Measurements from ENCODE around the gene RPGRIP1. TPM values are rescaled to one million over a fixed set of nuclear protein-coding genes. Genes with fewer than 3 reads are reported as not detected.

The RPGRIP1 gene
- total and polyA plus RNA-seq, 9 of the 15 experiments (the other 6 are each of a cell fraction or from before 2014, with no cell fraction given): 0.47 to 0.95 (median 0.65) TPM; not detected in 1

DNA sequence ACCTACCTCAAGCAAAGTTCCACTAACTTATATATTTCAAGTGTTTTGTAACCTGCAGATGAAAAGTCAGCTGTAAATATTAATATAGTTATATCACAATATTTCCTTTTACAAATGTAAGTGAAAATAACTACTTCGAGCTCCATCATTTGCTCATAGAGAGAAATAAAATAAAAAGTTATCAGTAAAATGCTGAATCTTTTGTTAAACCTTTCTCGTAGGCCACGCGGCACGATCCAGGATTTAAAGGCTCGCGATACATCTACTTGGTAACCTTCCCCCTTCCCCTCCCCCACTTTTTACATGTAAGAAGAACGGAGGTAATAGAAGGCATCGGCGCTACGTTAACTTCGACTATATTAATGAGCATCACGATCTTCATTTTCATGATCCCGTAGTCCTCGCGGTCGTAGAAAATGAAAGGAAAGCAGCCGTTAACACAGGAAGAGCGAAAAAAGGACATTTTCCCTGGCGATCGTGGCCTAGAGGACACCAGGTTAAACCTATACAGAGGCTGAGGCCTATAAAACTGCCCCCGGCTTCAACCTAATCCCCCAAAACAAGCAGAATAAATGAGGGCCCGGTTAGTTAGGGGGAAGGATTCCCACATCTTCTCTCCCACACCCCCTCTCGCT, 11.1 kb upstream of the RPGRIP1 start:
- peak; percentile 26 for ATAC-seq
- ChIA-PET POLR2A (interaction anchor here (0.7 to 6.0 kb wide), 5 partner anchors 10 to 29 kb away, joined by 3 to 58 read pairs (median 6); no protein-coding TSS in a partner anchor), CTCF (ENCODE audit: low intra/inter-chr PET ratio) (no interaction called here)
- Histone ChIP-seq H3K9ac (ENCODE audit: insufficient read depth in 1 of 2, low read depth in 2 of 2, low read length in 2 of 2) (peak overlapping the region; percentile 96 to 98), H3K4me2 (ENCODE audit: insufficient read depth, low read length) (peak overlapping the region; percentile 94), H2AFZ (ENCODE audit: low read depth, low read length) (no peak overlapping the region), H3K4me1 (replicated peaks in 1 of 2; ENCODE audit: control insufficient read depth in 2 of 2, insufficient read depth in 2 of 2, low read length in 2 of 2) (peaks cover 16 to 21% of the 10 kb centered on the region in 2 experiments), H3K79me2 (ENCODE audit: control insufficient read depth, insufficient read depth, low read length) (peaks cover 58% of the 10 kb centered on the region), H3K4me3 (peak overlapping the region; percentile 71), H3K27me3 (ENCODE audit: control insufficient read depth in 2 of 2, insufficient read depth in 2 of 2, low read length in 2 of 2) (no peaks in the 10 kb centered on the region), H3K9me1 (ENCODE audit: control insufficient read depth, insufficient read depth, low read length) (no peaks in the 10 kb centered on the region), H3K36me3 (ENCODE audit: control insufficient read depth, insufficient read depth, low read length) (peaks cover 46% of the 10 kb centered on the region), H3K27ac (ENCODE audit: extremely low read depth, low read depth, low read length) (peak overlapping the region; percentile 96), H3K9me3 (replicated peaks; ENCODE audit: control insufficient read depth, insufficient read depth, low read depth, low read length) (no peaks in the 10 kb centered on the region), H4K20me1 (replicated peaks; ENCODE audit: control insufficient read depth, insufficient read depth, low read length) (peaks cover 45% of the 10 kb centered on the region)
- under 1% methylated on average over 22 of the region's 24 CpGs for WGBS (ENCODE audit: insufficient coverage, low coverage, missing lambda C conversion rate)
- in situ Hi-C loops (cut with MboI) (no loop called here), intact Hi-C loops (cut with micrococcal nuclease) (loop anchor here (5.0 to 10.0 kb wide), 3 partner anchors 39 to 114 kb away; partner anchors contain the start of gene SUPT16H)
- DNase-seq (ENCODE audit: extremely low read depth in 1 of 4, low spot score in 3 of 4): peak; percentile 9 to 70 (median 42)
- TSS peak; percentile 64 for BruUV-seq (replicated peaks)
- FAIRE-seq: no peak
- no peak for TF ChIP-seq ZNF77 (CRISPR knock-in tag; IDR thresholded peaks at IDR 0.05)
- TF ChIP-seq, protein P1, sequence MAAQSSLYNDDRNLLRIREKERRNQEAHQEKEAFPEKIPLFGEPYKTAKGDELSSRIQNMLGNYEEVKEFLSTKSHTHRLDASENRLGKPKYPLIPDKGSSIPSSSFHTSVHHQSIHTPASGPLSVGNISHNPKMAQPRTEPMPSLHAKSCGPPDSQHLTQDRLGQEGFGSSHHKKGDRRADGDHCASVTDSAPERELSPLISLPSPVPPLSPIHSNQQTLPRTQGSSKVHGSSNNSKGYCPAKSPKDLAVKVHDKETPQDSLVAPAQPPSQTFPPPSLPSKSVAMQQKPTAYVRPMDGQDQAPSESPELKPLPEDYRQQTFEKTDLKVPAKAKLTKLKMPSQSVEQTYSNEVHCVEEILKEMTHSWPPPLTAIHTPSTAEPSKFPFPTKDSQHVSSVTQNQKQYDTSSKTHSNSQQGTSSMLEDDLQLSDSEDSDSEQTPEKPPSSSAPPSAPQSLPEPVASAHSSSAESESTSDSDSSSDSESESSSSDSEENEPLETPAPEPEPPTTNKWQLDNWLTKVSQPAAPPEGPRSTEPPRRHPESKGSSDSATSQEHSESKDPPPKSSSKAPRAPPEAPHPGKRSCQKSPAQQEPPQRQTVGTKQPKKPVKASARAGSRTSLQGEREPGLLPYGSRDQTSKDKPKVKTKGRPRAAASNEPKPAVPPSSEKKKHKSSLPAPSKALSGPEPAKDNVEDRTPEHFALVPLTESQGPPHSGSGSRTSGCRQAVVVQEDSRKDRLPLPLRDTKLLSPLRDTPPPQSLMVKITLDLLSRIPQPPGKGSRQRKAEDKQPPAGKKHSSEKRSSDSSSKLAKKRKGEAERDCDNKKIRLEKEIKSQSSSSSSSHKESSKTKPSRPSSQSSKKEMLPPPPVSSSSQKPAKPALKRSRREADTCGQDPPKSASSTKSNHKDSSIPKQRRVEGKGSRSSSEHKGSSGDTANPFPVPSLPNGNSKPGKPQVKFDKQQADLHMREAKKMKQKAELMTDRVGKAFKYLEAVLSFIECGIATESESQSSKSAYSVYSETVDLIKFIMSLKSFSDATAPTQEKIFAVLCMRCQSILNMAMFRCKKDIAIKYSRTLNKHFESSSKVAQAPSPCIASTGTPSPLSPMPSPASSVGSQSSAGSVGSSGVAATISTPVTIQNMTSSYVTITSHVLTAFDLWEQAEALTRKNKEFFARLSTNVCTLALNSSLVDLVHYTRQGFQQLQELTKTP (IDR thresholded peaks at IDR 0.05; ENCODE audit: low read depth in 1 of 2, partially characterized antibody in 2 of 2): peak in 1 of 2 experiments; percentile 34
- TF ChIP-seq ARID4B (CRISPR knock-in tag; IDR thresholded peaks at IDR 0.05): peak; percentile 48; the same call in 1 of the 2 replicates
- TF ChIP-seq ZNF707 (CRISPR knock-in tag; conservative IDR thresholded peaks at IDR 0.05): no peak
- TF ChIP-seq ZNF134 (CRISPR knock-in tag; conservative IDR thresholded peaks at IDR 0.05): no peak
- TF ChIP-seq HNRNPL (IDR thresholded peaks at IDR 0.05; ENCODE audit: low read depth, low read length): 0 out of 2 replicates have a peak, but pooled peaks have one; percentile 29
- no peak for TF ChIP-seq SREBF2 (CRISPR knock-in tag; IDR thresholded peaks at IDR 0.05)
- peak; percentile 44; the same call in 1 of the 2 replicates for TF ChIP-seq NKRF (IDR thresholded peaks at IDR 0.05; ENCODE audit: borderline replicate concordance)
- TF ChIP-seq CHD1 (IDR thresholded peaks at IDR 0.05; ENCODE audit: low read length): peak; percentile 41
- TF ChIP-seq ATF7 (IDR thresholded peaks at IDR 0.05): no peak
- TF ChIP-seq DPF2 (IDR thresholded peaks at IDR 0.05): 0 out of 2 replicates have a peak, but pooled peaks have one; percentile 32
- peak; percentile 74 for TF ChIP-seq CHD2 (IDR thresholded peaks at IDR 0.05; ENCODE audit: low read depth, low read length)
